A549 (cell line): ENCODE data around the gene IL20RA. TPM values are rescaled to one million over a fixed set of nuclear protein-coding genes. Genes with fewer than 3 reads are reported as not detected.

ENCODE experiments used
- ATAC-seq, 2 experiments: fragments of 200-7000 bp in 1 of 2; fragments of >200 bp in 1 of 2; cut with Nextera tagmentation in 1 of 2; cut with Tn5 transposase in 1 of 2; 3 replicates each; pipeline versions ENCODE4 v1.8.0 to v1.9.1; 2018 to 2020; ENCODE audit warnings: mild to moderate bottlenecking in 1 of 2, moderate library complexity in 1 of 2
- CTCF ChIA-PET: fragments of 300-600 bp; sonication (Branson Sonifier 250); formaldehyde crosslinking; extraction: SDS; loops from one replicate; lab custom pipeline; 2021; ENCODE audit warnings: antibody characterized with exemption, inconsistent platforms; lab: Yijun Ruan, JAX
- POLR2A ChIA-PET: fragments of 350-600 bp; formaldehyde crosslinking; extraction: SDS; loops from one replicate; lab custom pipeline; 2021; ENCODE audit warnings: antibody characterized with exemption, inconsistent platforms; lab: Yijun Ruan, JAX
- DNase-seq, 2 experiments: peaks; one replicate each; pipeline versions ENCODE4 v3.0.0 to v3.0.0-alpha.2; 2011 to 2016; ENCODE audit warnings: low read depth in 1 of 2, low spot score in 1 of 2
- FAIRE-seq: peaks from 2 replicates; lab custom pipeline; 2011; peaks lifted over from hg19 to GRCh38; lab: Jason Lieb, UNC
- H3K27ac ChIP-seq, 2 experiments: fragments of >200 bp; sonication (Bioruptor Twin); formaldehyde crosslinking; 3 replicates each; pipeline ENCODE4 v1.5.1; 2016 to 2017
- H3K4me1 ChIP-seq: fragments of >200 bp; sonication (Bioruptor Twin); formaldehyde crosslinking; 3 replicates; pipeline ENCODE4 v1.6.1; 2016
- H3K4me2 ChIP-seq: fragments of >200 bp; sonication (Bioruptor Twin); formaldehyde crosslinking; 3 replicates; pipeline ENCODE4 v1.6.1; 2016
- H3K4me3 ChIP-seq: fragments of >200 bp; sonication (Bioruptor Twin); formaldehyde crosslinking; 3 replicates; pipeline ENCODE4 v1.5.1; 2016
- H3K9me3 ChIP-seq: fragments of >200 bp; sonication (Bioruptor Twin); formaldehyde crosslinking; 3 replicates; pipeline ENCODE4 v1.6.1; 2016
- CBX8 ChIP-seq: fragments of 200-600 bp; sonication (generic); IDR thresholded peaks from 2 replicates; pipeline ENCODE4 v1.6.1; 2016
- CTCF ChIP-seq: fragments of >200 bp; sonication (Bioruptor Twin); formaldehyde crosslinking; IDR thresholded peaks from 3 replicates; pipeline ENCODE4 v1.5.1; 2016
- E2F6 ChIP-seq: IDR thresholded peaks from 2 replicates; pipeline ENCODE4 v1.6.1; 2012; ENCODE audit warnings: low read depth, borderline replicate concordance
- EP300 ChIP-seq, 2 experiments: fragments of >200 bp; sonication (Bioruptor Twin); formaldehyde crosslinking; IDR thresholded peaks; 2 replicates in 1 of 2; 3 replicates in 1 of 2; pipeline ENCODE4 v1.6.1; 2016 to 2017
- FOSB ChIP-seq: fragments of 250-450 bp; sonication (Bioruptor Pico); IDR thresholded peaks from 2 replicates; pipeline ENCODE4 v1.5.0; 2020; ENCODE audit warnings: mild to moderate bottlenecking, moderate library complexity
- HMGXB4 ChIP-seq: fragments of 250-450 bp; sonication (Bioruptor Pico); IDR thresholded peaks from 2 replicates; pipeline ENCODE4 v1.5.0; 2021; ENCODE audit warnings: mild to moderate bottlenecking, moderate library complexity, borderline replicate concordance
- MAFK ChIP-seq: fragments of 450-650 bp; IDR thresholded peaks from 2 replicates; pipeline ENCODE4 v1.6.1; 2014; ENCODE audit not compliant: partially characterized antibody
- MYC ChIP-seq: IDR thresholded peaks from 2 replicates; pipeline ENCODE4 v1.6.1; 2012; ENCODE audit warnings: mild to moderate bottlenecking, inconsistent platforms, low read length, improper control_type of control experiment, borderline replicate concordance
- POLR2A ChIP-seq: IDR thresholded peaks from 2 replicates; pipeline ENCODE4 v1.6.1; 2012; ENCODE audit warnings: mild to moderate bottlenecking, low read length
- RAD21 ChIP-seq, 2 experiments: fragments of >200 bp in 1 of 2; sonication (Bioruptor Twin) in 1 of 2; formaldehyde crosslinking in 1 of 2; IDR thresholded peaks in 1 of 2; conservative IDR thresholded peaks in 1 of 2; 2 replicates in 1 of 2; 3 replicates in 1 of 2; pipeline ENCODE4 v1.6.1; 2012 to 2018; ENCODE audit warnings: inconsistent platforms in 1 of 2
- RARB ChIP-seq: fragments of 250-450 bp; sonication (Bioruptor Pico); IDR thresholded peaks from 2 replicates; pipeline ENCODE4 v1.8.0; 2021; ENCODE audit warnings: mild to moderate bottlenecking, moderate library complexity
- REST ChIP-seq: fragments of 200-600 bp; sonication (generic); IDR thresholded peaks from 2 replicates; pipeline ENCODE4 v1.6.1; 2016; ENCODE audit warnings: antibody characterized with exemption, mild to moderate bottlenecking, moderate library complexity
- ZFP36 ChIP-seq: fragments of 450-650 bp; IDR thresholded peaks from 2 replicates; pipeline ENCODE4 v1.6.1; 2014; ENCODE audit warnings: borderline replicate concordance; ENCODE audit not compliant: partially characterized antibody
- ZNF302 ChIP-seq: fragments of 250-450 bp; sonication (Bioruptor Pico); IDR thresholded peaks from 2 replicates; pipeline ENCODE4 v1.9.0; 2021; ENCODE audit warnings: inconsistent platforms, mild to moderate bottlenecking, moderate library complexity
- WGBS: methylation state at CpG from one replicate; pipeline ENCODE4 v1.1.6; 2017; ENCODE audit errors: missing lambda C conversion rate; 5-methylcytosine and 5-hydroxymethylcytosine counted together
- polyA plus RNA-seq, 4 experiments: library from polyadenylated mRNA; depleted of rRNA in 3 of 4; stranded (reverse); fragments of >200 nt; fragmentation: RNase III in 1 of 4; extraction: RNeasy Plus Mini Kit Qiagen cat#74134 plus additional on column Dnase treatment in 1 of 4; gene quantifications; 2 replicates in 3 of 4; 3 replicates in 1 of 4; pipeline ENCODE4 v1.2.3, GENCODE V29; 2011 to 2017

The IL20RA gene
- polyA plus RNA-seq, 2 of the 4 experiments (the other 2 are of a cell fraction), result 0.08 TPM; not detected in 1

- peak; percentile 66 for TF ChIP-seq CTCF
- no peak for TF ChIP-seq CBX8
- TF ChIP-seq HMGXB4, result no peak
- TF ChIP-seq ZNF302 (CRISPR knock-in tag), result no peak
- TF ChIP-seq ZFP36, result no peak
Observed at GRCh38 chr6:136967876-136968752, 76.7 kb downstream of the IL20RA start (continued).

- CTCF ChIA-PET, result interaction anchor here (0.5 to 1.4 kb wide), 3 partner anchors 8 to 595 kb away, joined by 3 to 4 read pairs (median 3); no protein-coding TSS in a partner anchor
- TF ChIP-seq MAFK (no peak), CBX8 (no peak)
- H3K4me2 ChIP-seq, result no peak overlapping the region
- DNase-seq, result no peak
- no peaks in the 10 kb centered on the region for H3K4me1 ChIP-seq
- no peak overlapping the region for H3K27ac ChIP-seq
- ATAC-seq, result no peak
- WGBS, result 39% methylated on average over 2 of the region's 2 CpGs
- POLR2A ChIA-PET, result no interaction called here
- FAIRE-seq, result no peak
- H3K4me3 ChIP-seq, result no peak overlapping the region
- H3K9me3 ChIP-seq, result no peaks in the 10 kb centered on the region
Observed at GRCh38 chr6:136964398-136964797, 80.4 kb downstream of the IL20RA start.

GRCh38 chr6:136963259-136963658 lies 81.5 kb downstream of the IL20RA start:
- CTCF ChIA-PET, result interaction anchor here (0.7 to 1.0 kb wide), 2 partner anchors 13 to 50 kb away, joined by 3 to 5 read pairs; no protein-coding TSS in a partner anchor

More at GRCh38 chr6:136963259-136963658, 81.5 kb downstream of the IL20RA start:
- DNase-seq (no peak), ATAC-seq (no peak), FAIRE-seq (no peak)
- no peak for TF ChIP-seq RAD21 (conservative IDR thresholded peaks at IDR 0.05 in 1 of 2, IDR thresholded peaks at IDR 0.05 in 1 of 2)
- no peak for TF ChIP-seq E2F6
- no peak for TF ChIP-seq EP300 (IDR thresholded peaks at IDR 0.05)
- TF ChIP-seq FOSB (CRISPR knock-in tag), result no peak
- TF ChIP-seq MYC, result no peak
- TF ChIP-seq POLR2A, result no peak
- no peak for TF ChIP-seq RARB (CRISPR knock-in tag)
- no peak for TF ChIP-seq REST
- no peaks in the 10 kb centered on the region for H3K9me3 ChIP-seq
- H3K4me1 ChIP-seq, result no peaks in the 10 kb centered on the region
- WGBS, result 54% methylated on average over 2 of the region's 2 CpGs
- no peak overlapping the region for H3K27ac ChIP-seq
- POLR2A ChIA-PET, result no interaction called here
- no peak overlapping the region for H3K4me3 ChIP-seq
- no peak overlapping the region for H3K4me2 ChIP-seq
